ENCODE results near the gene NOP9.

Gene NOP9

GRCh38 chr14:24255438-24255837, 44.2 kb upstream of the NOP9 start:
- TF ChIP-seq CTCF (IDR thresholded peaks at IDR 0.05; ENCODE audit: borderline replicate concordance, insufficient read depth, low read depth, low read length), result no peak
- no peak overlapping the region for H3K4me3 ChIP-seq (ENCODE audit: low read depth, low read length)

GRCh38 chr14:24255931-24256711, 43.5 kb upstream of the NOP9 start:
- no peak overlapping the region for H3K4me3 ChIP-seq (ENCODE audit: low read depth, low read length)
- TF ChIP-seq CTCF (IDR thresholded peaks at IDR 0.05; ENCODE audit: borderline replicate concordance, insufficient read depth, low read depth, low read length), result no peak

- no peak for TF ChIP-seq CTCF (IDR thresholded peaks at IDR 0.05; ENCODE audit: borderline replicate concordance, insufficient read depth, low read depth, low read length)
- no peak overlapping the region for H3K4me3 ChIP-seq (ENCODE audit: low read depth, low read length)
Measured at GRCh38 chr14:24256960-24257359, 42.7 kb upstream of the NOP9 start.

GRCh38 chr14:24258119-24258518, 41.5 kb upstream of the NOP9 start:
- TF ChIP-seq CTCF (IDR thresholded peaks at IDR 0.05; ENCODE audit: borderline replicate concordance, insufficient read depth, low read depth, low read length), result no peak
- no peak overlapping the region for H3K4me3 ChIP-seq (ENCODE audit: low read depth, low read length)

- no peak overlapping the region for H3K4me3 ChIP-seq (ENCODE audit: low read depth, low read length)
- TF ChIP-seq CTCF (IDR thresholded peaks at IDR 0.05; ENCODE audit: borderline replicate concordance, insufficient read depth, low read depth, low read length), result no peak
Measured at GRCh38 chr14:24258548-24259265, 40.9 kb upstream of the NOP9 start.

GRCh38 chr14:24259282-24260025, 40.2 kb upstream of the NOP9 start:
- H3K4me3 ChIP-seq (ENCODE audit: low read depth, low read length), result no peak overlapping the region
- no peak for TF ChIP-seq CTCF (IDR thresholded peaks at IDR 0.05; ENCODE audit: borderline replicate concordance, insufficient read depth, low read depth, low read length)
